ENCODE data around the gene SFSWAP. TPM values are rescaled to one million over a fixed set of nuclear protein-coding genes. Genes with fewer than 3 reads are reported as not detected.

SFSWAP gene
- total and polyA plus RNA-seq, 10 donors = 19.5 to 74.4 (median 58.8) TPM

GRCh38 chr12:131799195-131799594 is 88.3 kb downstream of the SFSWAP start:
- no peaks in the 10 kb centered on the region for H3K27me3 ChIP-seq (replicated peaks in 1 of 7)
- no peaks in the 10 kb centered on the region for H3K9me3 ChIP-seq
- peaks cover 0 to 87% (median 61%) of the 10 kb centered on the region in 6 donors for H3K36me3 ChIP-seq
- H3K4me1 ChIP-seq = peaks cover 6 to 38% (median 14%) of the 10 kb centered on the region in 6 donors
- no peak for DNase-seq
- H3K27ac ChIP-seq = no peak overlapping the region
- 88 to 94% (median 91%) methylated on average over 21 of the region's 21 CpGs for WGBS, 5 donors
- no peak for TF ChIP-seq POLR2A (IDR thresholded peaks at IDR 0.05)
- TF ChIP-seq CTCF (IDR thresholded peaks at IDR 0.05 in 8 of 11, conservative IDR thresholded peaks at IDR 0.05 in 3 of 11) = no peak
- TF ChIP-seq POLR2AphosphoS5 (IDR thresholded peaks at IDR 0.05) = no peak
- intact Hi-C loops (cut with DNase I; ENCODE audit: low total_unique reads) = no loop called here
- H3K4me3 ChIP-seq = no peak overlapping the region

- peaks cover 6 to 42% (median 16%) of the 10 kb centered on the region in 6 donors for H3K4me1 ChIP-seq
- H3K27me3 ChIP-seq (replicated peaks in 1 of 7) = no peaks in the 10 kb centered on the region
- TF ChIP-seq POLR2AphosphoS5 (IDR thresholded peaks at IDR 0.05) (peak in 2 of 3 donors; percentile 6 to 22), CTCF (IDR thresholded peaks at IDR 0.05 in 8 of 11, conservative IDR thresholded peaks at IDR 0.05 in 3 of 11) (no peak)
- intact Hi-C loops (cut with DNase I; ENCODE audit: low total_unique reads) = no loop called here
- no peaks in the 10 kb centered on the region for H3K9me3 ChIP-seq
- H3K4me3 ChIP-seq = no peak overlapping the region
- H3K27ac ChIP-seq = peak overlapping the region in 1 of 8 donors; percentile 17
- H3K36me3 ChIP-seq = peaks cover 0 to 79% (median 55%) of the 10 kb centered on the region in 6 donors
- DNase-seq = no peak
- WGBS, 5 donors = 73 to 88% (median 81%) methylated on average over 22 to 29 of the region's 29 CpGs
Measured at GRCh38 chr12:131799828-131800593, 89.1 kb downstream of the SFSWAP start.

- intact Hi-C loops (cut with DNase I; ENCODE audit: low total_unique reads) = no loop called here
- DNase-seq = no peak
- Histone ChIP-seq H3K27ac (peak overlapping the region in 1 of 8 donors; percentile 17), H3K4me3 (no peak overlapping the region), H3K36me3 (peaks cover 0 to 73% (median 52%) of the 10 kb centered on the region in 6 donors), H3K27me3 (replicated peaks in 1 of 7) (no peaks in the 10 kb centered on the region), H3K4me1 (peaks cover 6 to 37% (median 15%) of the 10 kb centered on the region in 6 donors), H3K9me3 (no peaks in the 10 kb centered on the region)
- TF ChIP-seq CTCF (IDR thresholded peaks at IDR 0.05 in 8 of 11, conservative IDR thresholded peaks at IDR 0.05 in 3 of 11) = no peak
- no peak for TF ChIP-seq POLR2A (IDR thresholded peaks at IDR 0.05)
- TF ChIP-seq POLR2AphosphoS5 (IDR thresholded peaks at IDR 0.05) = peak in 1 of 3 donors; percentile 62
- 82 to 89% (median 82%) methylated on average over 20 of the region's 20 CpGs for WGBS, 5 donors
Measured at GRCh38 chr12:131800594-131801135, 89.8 kb downstream of the SFSWAP start.

GRCh38 chr12:131801254-131801866 is 90.5 kb downstream of the SFSWAP start:
- no peak for DNase-seq

More at GRCh38 chr12:131801254-131801866, 90.5 kb downstream of the SFSWAP start:
- H3K27me3 ChIP-seq (replicated peaks in 1 of 7) = no peaks in the 10 kb centered on the region
- no peak overlapping the region for H3K4me3 ChIP-seq
- H3K36me3 ChIP-seq = peaks cover 0 to 69% (median 52%) of the 10 kb centered on the region in 6 donors
- peaks cover 2 to 31% (median 10%) of the 10 kb centered on the region in 6 donors for H3K4me1 ChIP-seq
- TF ChIP-seq POLR2A (IDR thresholded peaks at IDR 0.05) (no peak), CTCF (IDR thresholded peaks at IDR 0.05 in 8 of 11, conservative IDR thresholded peaks at IDR 0.05 in 3 of 11) (no peak), POLR2AphosphoS5 (IDR thresholded peaks at IDR 0.05) (no peak)
- intact Hi-C loops (cut with DNase I; ENCODE audit: low total_unique reads) = no loop called here
- no peaks in the 10 kb centered on the region for H3K9me3 ChIP-seq
- H3K27ac ChIP-seq = no peak overlapping the region
- 75 to 91% (median 81%) methylated on average over 27 to 35 of the region's 35 CpGs for WGBS, 5 donors

Measured in spleen (tissue), 11 donors.